A673 (cell line): ENCODE measurements around the gene ZNF678.
"Not testable (repeated sequence)": the region's sequence is repeated elsewhere in the genome, so short reads cannot be mapped to it uniquely, and the experiment has no call there.

Experiments
- CTCF ChIP-seq: fragments of 300-800, 200-600 bp; sonication (generic); conservative IDR thresholded peaks from 2 replicates; pipeline ENCODE4 v1.5.1; 2017; ENCODE audit warnings: low read depth, mild to moderate bottlenecking, antibody characterized with exemption, low read length, moderate library complexity, mixed read lengths
- EZH2 ChIP-seq: fragments of 200-600 bp; sonication (generic); IDR thresholded peaks from 2 replicates; pipeline ENCODE4 v1.6.1; 2017; ENCODE audit warnings: borderline replicate concordance, low read depth, mild to moderate bottlenecking, mixed read lengths, antibody characterized with exemption, low read length; ENCODE audit not compliant: poor library complexity, severe bottlenecking

- TF ChIP-seq CTCF, EZH2: not testable (repeated sequence)
Measured at GRCh38 chr1:227606271-227606670, 42.9 kb downstream of the ZNF678 start.
